HCT116 (cell line): ENCODE data around the gene SLC1A1. TPM values are rescaled to one million over a fixed set of nuclear protein-coding genes. Genes with fewer than 3 reads are reported as not detected.

Source experiments
- ATAC-seq: fragments of 200-7000 bp; cut with Tn5 transposase; 2 replicates; pipeline ENCODE4 v1.9.1; 2020; ENCODE audit warnings: mild to moderate bottlenecking, moderate library complexity
- BruUV-seq: library from RNA; stranded (reverse); fragments of 400-500 nt; replicated peaks from 2 replicates; lab custom pipeline; 2021; lab: Mats Ljungman, UMichigan
- CTCF ChIA-PET: fragments of 300-600 bp; sonication (Branson Sonifier 250); formaldehyde crosslinking; loops from one replicate; lab custom pipeline; 2021; ENCODE audit warnings: antibody characterized with exemption; lab: Charles Lee
- POLR2A ChIA-PET: fragments of 300-600, 350-600 bp; sonication (Branson Sonifier 250); formaldehyde crosslinking; loops from one replicate; lab custom pipeline; 2021; ENCODE audit warnings: antibody characterized with exemption; lab: Charles Lee
- RAD21 ChIA-PET, 2 experiments: fragments of 300-600 bp; sonication (Branson Sonifier 250); formaldehyde crosslinking; loops; one replicate each; lab custom pipeline; 2023; ENCODE audit warnings: low total read pairs in 2 of 2; ENCODE audit not compliant: uncharacterized antibody in 2 of 2, unreplicated experiment in 2 of 2, low non-redundant PET in 1 of 2; lab: Charles Lee
- DNase-seq: peaks from one replicate; pipeline ENCODE4 v3.0.0-alpha.2; 2010; ENCODE audit warnings: low read depth, low spot score
- H2AFZ ChIP-seq: fragments of 200-600 bp; shearing (Covaris generic), sonication (generic); 2 replicates; pipeline ENCODE4 v1.6.1; 2017; ENCODE audit warnings: low read depth, mixed run types, mixed read lengths, antibody characterized with exemption, low read length; ENCODE audit not compliant: poor library complexity, severe bottlenecking
- H3K27ac ChIP-seq: 2 replicates; pipeline ENCODE4 v1.5.1; 2012; ENCODE audit warnings: low read depth, low read length
- H3K27me3 ChIP-seq: fragments of 200-600 bp; sonication (generic); 2 replicates; pipeline ENCODE4 v1.6.1; 2016; ENCODE audit warnings: mixed run types, low read length, mixed read lengths; ENCODE audit not compliant: insufficient read depth
- H3K36me3 ChIP-seq, 2 experiments: fragments of 200-500 bp in 1 of 2; fragments of 200-600 bp in 1 of 2; sonication (Bioruptor generic) in 1 of 2; sonication (generic) in 1 of 2; 2 replicates each; pipeline versions ENCODE4 v1.5.1 to v1.6.1; 2014 to 2016; ENCODE audit warnings: low read length in 2 of 2, inconsistent platforms in 1 of 2, mixed read lengths in 1 of 2, mixed run types in 1 of 2; ENCODE audit not compliant: insufficient read depth in 2 of 2, control insufficient read depth in 1 of 2
- H3K4me1 ChIP-seq, 2 experiments: fragments of 200-600 bp in 1 of 2; sonication (generic) in 1 of 2; 2 replicates each; pipeline versions ENCODE4 v1.5.1 to v1.6.1; 2012 to 2017; ENCODE audit warnings: low read length in 2 of 2, inconsistent platforms in 1 of 2, mild to moderate bottlenecking in 1 of 2, mixed read lengths in 1 of 2, mixed run types in 1 of 2, moderate library complexity in 1 of 2; ENCODE audit not compliant: insufficient read depth in 2 of 2, control insufficient read depth in 1 of 2
- H3K4me2 ChIP-seq: fragments of 200-600 bp; sonication (generic); 2 replicates; pipeline ENCODE4 v1.6.1; 2017; ENCODE audit warnings: mixed run types, low read length, mixed read lengths
- H3K4me3 ChIP-seq, 2 experiments: fragments of 200-600 bp in 1 of 2; sonication (generic) in 1 of 2; replicated peaks in 1 of 2; 2 replicates each; pipeline ENCODE4 v1.5.1; 2011 to 2016; ENCODE audit warnings: low read length in 2 of 2, control low read depth in 1 of 2, low read depth in 1 of 2, mild to moderate bottlenecking in 1 of 2, mixed read lengths in 1 of 2, mixed run types in 1 of 2
- H3K79me2 ChIP-seq: fragments of 200-600 bp; sonication (generic); 2 replicates; pipeline ENCODE4 v1.6.1; 2017; ENCODE audit warnings: mild to moderate bottlenecking, mixed run types, low read length, moderate library complexity, mixed read lengths; ENCODE audit not compliant: insufficient read depth
- H3K9ac ChIP-seq: fragments of 200-600 bp; sonication (generic); 2 replicates; pipeline ENCODE4 v1.6.1; 2016; ENCODE audit warnings: low read length, mixed read lengths
- H3K9me2 ChIP-seq: fragments of 200-600 bp; sonication (generic), shearing (Covaris generic); 2 replicates; pipeline ENCODE4 v1.6.1; 2017; ENCODE audit warnings: mixed run types, mild to moderate bottlenecking, moderate library complexity; ENCODE audit not compliant: insufficient read depth
- H3K9me3 ChIP-seq, 2 experiments: fragments of 200-500 bp in 1 of 2; fragments of 200-600 bp in 1 of 2; sonication (Bioruptor generic) in 1 of 2; sonication (generic) in 1 of 2; 2 replicates each; pipeline ENCODE4 v1.6.1; 2014 to 2017; ENCODE audit warnings: low read length in 2 of 2, mixed read lengths in 2 of 2, inconsistent platforms in 1 of 2, low read depth in 1 of 2, mild to moderate bottlenecking in 1 of 2, mixed run types in 1 of 2, moderate library complexity in 1 of 2; ENCODE audit not compliant: control insufficient read depth in 1 of 2, insufficient read depth in 1 of 2
- H4K20me1 ChIP-seq: fragments of 200-600 bp; sonication (generic), shearing (Covaris generic); 2 replicates; pipeline ENCODE4 v1.6.1; 2017; ENCODE audit warnings: mixed run types, mild to moderate bottlenecking, moderate library complexity; ENCODE audit not compliant: insufficient read depth
- CBX3 ChIP-seq: IDR thresholded peaks from 2 replicates; pipeline ENCODE4 v1.6.1; 2012; ENCODE audit warnings: low read depth
- CEBPB ChIP-seq: IDR thresholded peaks from 2 replicates; pipeline ENCODE4 v1.6.1; 2012; ENCODE audit warnings: low read depth
- EGR1 ChIP-seq: IDR thresholded peaks from 2 replicates; pipeline ENCODE4 v1.6.1; 2012; ENCODE audit warnings: low read depth
- ELF1 ChIP-seq: IDR thresholded peaks from 2 replicates; pipeline ENCODE4 v1.6.1; 2012; ENCODE audit warnings: low read depth, borderline replicate concordance
- EZH2 ChIP-seq: fragments of 200-600 bp; sonication (generic); IDR thresholded peaks from 2 replicates; pipeline ENCODE4 v1.6.1; 2017; ENCODE audit warnings: antibody characterized with exemption, mixed run types
- JUND ChIP-seq: IDR thresholded peaks from 2 replicates; pipeline ENCODE4 v1.6.1; 2012
- POLR2AphosphoS5 ChIP-seq: IDR thresholded peaks from 2 replicates; pipeline ENCODE4 v1.6.1; 2011; ENCODE audit warnings: mild to moderate bottlenecking, low read depth, low read length, moderate library complexity
- RAD21 ChIP-seq: IDR thresholded peaks from 2 replicates; pipeline ENCODE4 v1.6.1; 2012; ENCODE audit warnings: low read depth, mild to moderate bottlenecking
- SIN3A ChIP-seq: IDR thresholded peaks from 2 replicates; pipeline ENCODE4 v1.6.1; 2012; ENCODE audit warnings: low read depth
- SP1 ChIP-seq: IDR thresholded peaks from 2 replicates; pipeline ENCODE4 v1.6.1; 2012; ENCODE audit warnings: low read depth
- TCF7L2 ChIP-seq: IDR thresholded peaks from 2 replicates; pipeline ENCODE4 v1.7.0; 2011; ENCODE audit warnings: borderline replicate concordance, inconsistent platforms; ENCODE audit not compliant: insufficient read depth, insufficient read length; ENCODE audit errors: extremely low read depth
- YY1 ChIP-seq: IDR thresholded peaks from 2 replicates; pipeline ENCODE4 v1.6.1; 2011; ENCODE audit warnings: low read length, low read depth, moderate library complexity, mild to moderate bottlenecking; ENCODE audit not compliant: insufficient replicate concordance; ENCODE audit errors: extremely low read depth
- ZFX ChIP-seq: fragments of 450-650 bp; IDR thresholded peaks from 2 replicates; pipeline ENCODE4 v1.6.1; 2017
- intact Hi-C: fragments of 100-400 bp; cut with micrococcal nuclease; formaldehyde crosslinking; loops from 2 replicates; pipeline ENCODE4 v1.10.0; 2022
- total RNA-seq: library from RNA; stranded (reverse); gene quantifications from one replicate; pipeline ENCODE4 v1.2.1, GENCODE V29; 2021; ENCODE audit not compliant: unreplicated experiment
- TF ChIP-seq, protein P1 (sequence below), 3 experiments: fragments of 200-600 bp in 1 of 3; sonication (generic) in 1 of 3; IDR thresholded peaks in 2 of 3; conservative IDR thresholded peaks in 1 of 3; 2 replicates each; pipeline ENCODE4 v1.5.1; 2012 to 2017; ENCODE audit warnings: low read depth in 2 of 3, low read length in 2 of 3, antibody characterized with exemption in 1 of 3, borderline replicate concordance in 1 of 3, control low read depth in 1 of 3, mild to moderate bottlenecking in 1 of 3, mixed read lengths in 1 of 3, mixed run types in 1 of 3, moderate library complexity in 1 of 3; ENCODE audit not compliant: insufficient read depth in 1 of 3
- TF ChIP-seq, protein P2 (sequence below): IDR thresholded peaks from 2 replicates; pipeline ENCODE4 v1.6.1; 2012
- TF ChIP-seq, protein P3 (sequence below): IDR thresholded peaks from 2 replicates; pipeline ENCODE4 v1.6.1; 2012

Gene SLC1A1
- total RNA-seq, 1 experiment from 2014 or later, result 6.8 TPM

DNA sequence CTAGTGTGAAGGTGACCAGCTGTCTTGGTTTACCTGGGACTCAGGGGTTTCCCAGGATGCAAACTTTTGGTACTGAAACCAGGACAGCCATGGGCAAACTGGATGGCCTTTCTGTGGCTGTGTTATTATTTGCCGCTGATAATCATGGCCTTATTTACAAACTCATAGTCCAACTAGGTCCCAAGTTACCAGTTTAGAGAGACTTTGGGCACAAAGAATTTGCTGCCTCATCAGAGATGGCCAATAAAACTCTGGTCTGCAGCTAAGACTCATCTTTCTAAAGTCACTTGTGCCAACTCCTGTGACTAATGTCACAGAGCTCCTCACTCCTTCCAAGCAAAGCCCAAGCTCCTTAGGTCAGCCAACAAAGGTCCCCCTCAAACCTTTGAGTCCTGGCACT lies 124.4 kb downstream of the SLC1A1 start:
- Histone ChIP-seq H3K36me3 (no peaks in the 10 kb centered on the region), H3K9ac (no peak overlapping the region), H3K79me2 (no peaks in the 10 kb centered on the region), H2AFZ (no peak overlapping the region), H3K9me3 (no peaks in the 10 kb centered on the region), H3K27me3 (no peaks in the 10 kb centered on the region), H3K9me2 (no peaks in the 10 kb centered on the region), H4K20me1 (no peaks in the 10 kb centered on the region), H3K4me2 (no peak overlapping the region), H3K27ac (no peak overlapping the region), H3K4me1 (peaks cover 0 to 2% of the 10 kb centered on the region in 2 experiments; a peak in 1 of 4 replicates), H3K4me3 (no peak overlapping the region)
- POLR2A ChIA-PET, result no interaction called here
- intact Hi-C loops, result no loop called here
- no peak for ATAC-seq
- CTCF ChIA-PET, result interaction anchor here (2.6 kb wide), 1 partner anchor 10 kb away, joined by 7 read pairs; no protein-coding TSS in a partner anchor
- no peak for TF ChIP-seq JUND
- TF ChIP-seq, protein P1, sequence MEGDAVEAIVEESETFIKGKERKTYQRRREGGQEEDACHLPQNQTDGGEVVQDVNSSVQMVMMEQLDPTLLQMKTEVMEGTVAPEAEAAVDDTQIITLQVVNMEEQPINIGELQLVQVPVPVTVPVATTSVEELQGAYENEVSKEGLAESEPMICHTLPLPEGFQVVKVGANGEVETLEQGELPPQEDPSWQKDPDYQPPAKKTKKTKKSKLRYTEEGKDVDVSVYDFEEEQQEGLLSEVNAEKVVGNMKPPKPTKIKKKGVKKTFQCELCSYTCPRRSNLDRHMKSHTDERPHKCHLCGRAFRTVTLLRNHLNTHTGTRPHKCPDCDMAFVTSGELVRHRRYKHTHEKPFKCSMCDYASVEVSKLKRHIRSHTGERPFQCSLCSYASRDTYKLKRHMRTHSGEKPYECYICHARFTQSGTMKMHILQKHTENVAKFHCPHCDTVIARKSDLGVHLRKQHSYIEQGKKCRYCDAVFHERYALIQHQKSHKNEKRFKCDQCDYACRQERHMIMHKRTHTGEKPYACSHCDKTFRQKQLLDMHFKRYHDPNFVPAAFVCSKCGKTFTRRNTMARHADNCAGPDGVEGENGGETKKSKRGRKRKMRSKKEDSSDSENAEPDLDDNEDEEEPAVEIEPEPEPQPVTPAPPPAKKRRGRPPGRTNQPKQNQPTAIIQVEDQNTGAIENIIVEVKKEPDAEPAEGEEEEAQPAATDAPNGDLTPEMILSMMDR (IDR thresholded peaks at IDR 0.05 in 2 of 3, conservative IDR thresholded peaks at IDR 0.05 in 1 of 3; ENCODE audit: borderline replicate concordance in 1 of 3, insufficient read depth in 1 of 3, low read depth in 2 of 3, low read length in 2 of 3), result no peak
- no peak for TF ChIP-seq SP1
- TF ChIP-seq POLR2AphosphoS5, result no peak
- no peak for TF ChIP-seq RAD21
- TF ChIP-seq EZH2, result no peak
- TF ChIP-seq TCF7L2, result no peak
- no TSS peak for BruUV-seq
- DNase-seq, result no peak
- RAD21 ChIA-PET, result no interaction called here

DNA sequence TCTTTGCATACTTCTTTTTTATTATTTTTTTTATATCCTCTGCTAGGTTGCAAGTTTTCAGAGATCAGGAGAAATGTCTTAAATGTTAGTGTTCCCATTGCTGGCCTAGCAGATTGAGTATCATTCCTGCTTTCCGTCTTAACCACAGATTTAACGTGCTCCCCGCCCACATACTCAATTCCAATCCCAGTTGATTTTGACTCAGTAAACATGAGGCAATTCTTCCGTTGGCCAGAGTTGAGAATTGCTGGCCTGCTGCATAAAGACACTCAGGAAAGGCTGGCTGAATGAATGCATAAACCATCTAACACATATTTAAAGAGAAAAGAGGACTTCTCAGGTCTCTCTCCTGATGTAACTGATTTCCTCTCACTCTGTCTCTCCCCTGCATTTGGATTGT lies 125.0 kb downstream of the SLC1A1 start:
- H3K9ac ChIP-seq, result no peak overlapping the region
- no peak overlapping the region for H2AFZ ChIP-seq
- no peak overlapping the region for H3K4me2 ChIP-seq
- H3K4me1 ChIP-seq, result peaks cover 0 to 2% of the 10 kb centered on the region in 2 experiments; a peak in 1 of 4 replicates
- no peaks in the 10 kb centered on the region for H3K9me3 ChIP-seq
- POLR2A ChIA-PET, result no interaction called here
- CTCF ChIA-PET, result interaction anchor here (2.6 kb wide), 1 partner anchor 11 kb away, joined by 7 read pairs; no protein-coding TSS in a partner anchor
- no peak overlapping the region for H3K4me3 ChIP-seq
- ATAC-seq (no peak), DNase-seq (no peak)
- no peaks in the 10 kb centered on the region for H3K27me3 ChIP-seq
- BruUV-seq, result no TSS peak
- RAD21 ChIA-PET, result no interaction called here
- no peaks in the 10 kb centered on the region for H3K79me2 ChIP-seq
- H4K20me1 ChIP-seq, result no peaks in the 10 kb centered on the region
- no peaks in the 10 kb centered on the region for H3K9me2 ChIP-seq
- H3K27ac ChIP-seq, result no peak overlapping the region
- H3K36me3 ChIP-seq, result no peaks in the 10 kb centered on the region
- intact Hi-C loops, result no loop called here
- TF ChIP-seq EZH2 (no peak), RAD21 (no peak), ELF1 (no peak), CEBPB (no peak), JUND (no peak), EGR1 (no peak), CBX3 (no peak), SIN3A (no peak), YY1 (no peak), ZFX (no peak)
- TF ChIP-seq, protein P2, sequence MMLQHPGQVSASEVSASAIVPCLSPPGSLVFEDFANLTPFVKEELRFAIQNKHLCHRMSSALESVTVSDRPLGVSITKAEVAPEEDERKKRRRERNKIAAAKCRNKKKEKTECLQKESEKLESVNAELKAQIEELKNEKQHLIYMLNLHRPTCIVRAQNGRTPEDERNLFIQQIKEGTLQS, result no peak
- TF ChIP-seq, protein P1 (IDR thresholded peaks at IDR 0.05 in 2 of 3, conservative IDR thresholded peaks at IDR 0.05 in 1 of 3; ENCODE audit: borderline replicate concordance in 1 of 3, insufficient read depth in 1 of 3, low read depth in 2 of 3, low read length in 2 of 3), result no peak
- TF ChIP-seq, protein P3, sequence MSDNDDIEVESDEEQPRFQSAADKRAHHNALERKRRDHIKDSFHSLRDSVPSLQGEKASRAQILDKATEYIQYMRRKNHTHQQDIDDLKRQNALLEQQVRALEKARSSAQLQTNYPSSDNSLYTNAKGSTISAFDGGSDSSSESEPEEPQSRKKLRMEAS, result no peak
